ENCODE results near the gene APRT.
"Not testable (repeated sequence)": the region's sequence is repeated elsewhere in the genome, so short reads cannot be mapped to it uniquely, and the experiment has no call there.

The APRT gene

GRCh38 chr16:88841521-88842307 is 30.0 kb upstream of the APRT start:
- DNase-seq, result no peak

- no peak for DNase-seq
Measured at GRCh38 chr16:88840600-88841215, 29.0 kb upstream of the APRT start.

GRCh38 chr16:88839745-88840599 is 28.2 kb upstream of the APRT start:
- DNase-seq, result no peak

GRCh38 chr16:88839026-88839529 is 27.4 kb upstream of the APRT start:
- no peak for DNase-seq

- DNase-seq, result no peak
Measured at GRCh38 chr16:88838566-88838965, 26.8 kb upstream of the APRT start.

GRCh38 chr16:88837806-88838205 is 26.1 kb upstream of the APRT start:
- no peak for DNase-seq

- DNase-seq, result no peak
Measured at GRCh38 chr16:88836791-88837190, 25.1 kb upstream of the APRT start.

- no peak for DNase-seq
Measured at GRCh38 chr16:88835818-88836217, 24.1 kb upstream of the APRT start.

GRCh38 chr16:88835383-88835782 is 23.7 kb upstream of the APRT start:
- no peak for DNase-seq

GRCh38 chr16:88834670-88835069 is 22.9 kb upstream of the APRT start:
- DNase-seq, result no peak

- no peak for DNase-seq
Measured at GRCh38 chr16:88833086-88833485, 21.4 kb upstream of the APRT start.

GRCh38 chr16:88831838-88832237 is 20.1 kb upstream of the APRT start:
- no peak for DNase-seq

GRCh38 chr16:88830783-88831182 is 19.1 kb upstream of the APRT start:
- no peak for DNase-seq

- DNase-seq, result no peak
Measured at GRCh38 chr16:88830258-88830657, 18.5 kb upstream of the APRT start.

GRCh38 chr16:88828711-88829110 is 17.0 kb upstream of the APRT start:
- DNase-seq, result no peak

- DNase-seq, result no peak
Measured at GRCh38 chr16:88827727-88828126, 16.0 kb upstream of the APRT start.

- DNase-seq, result no peak
Measured at GRCh38 chr16:88826070-88826840, 14.5 kb upstream of the APRT start.

- DNase-seq, result no peak
Measured at GRCh38 chr16:88825146-88825545, 13.4 kb upstream of the APRT start.

- no peak for DNase-seq
Measured at GRCh38 chr16:88824256-88825077, 12.7 kb upstream of the APRT start.

GRCh38 chr16:88823646-88824045 is 11.9 kb upstream of the APRT start:
- not testable (repeated sequence) for DNase-seq

- no peak for DNase-seq
Measured at GRCh38 chr16:88822281-88823040, 10.7 kb upstream of the APRT start.
